WTC11 (cell line): ENCODE results near the gene F11R. TPM values are rescaled to one million over a fixed set of nuclear protein-coding genes. Genes with fewer than 3 reads are reported as not detected.

Source experiments
- ATAC-seq: fragments of 200-7000 bp; cut with Tn5 transposase; 2 replicates; pipeline ENCODE4 v1.10.0; 2021; ENCODE audit warnings: mild to moderate bottlenecking, moderate library complexity
- CTCF ChIA-PET: fragments of 300-600 bp; sonication (Branson Sonifier 250); formaldehyde crosslinking; loops from one replicate; lab custom pipeline; 2021; ENCODE audit warnings: antibody characterized with exemption; lab: Charles Lee
- POLR2A ChIA-PET: fragments of 350-600 bp; sonication (Branson Sonifier 250); formaldehyde crosslinking; loops from one replicate; lab custom pipeline; 2021; ENCODE audit warnings: antibody characterized with exemption; lab: Charles Lee
- DNase-seq: peaks from one replicate; pipeline ENCODE4 v3.0.0; 2021; ENCODE audit warnings: low spot score
- H3K27ac Mint-ChIP-seq: 2 replicates; pipeline ENCODE4 v1.8.0; 2021; ENCODE audit warnings: mixed read lengths
- H3K27me3 Mint-ChIP-seq: 2 replicates; pipeline ENCODE4 v1.8.0; 2021; ENCODE audit warnings: low read depth, mild to moderate bottlenecking, moderate library complexity, mixed read lengths
- H3K36me3 Mint-ChIP-seq: 2 replicates; pipeline ENCODE4 v1.8.0; 2021; ENCODE audit warnings: mixed read lengths
- H3K4me1 Mint-ChIP-seq: 2 replicates; pipeline ENCODE4 v1.8.0; 2022; ENCODE audit warnings: mixed read lengths
- H3K4me3 Mint-ChIP-seq: 2 replicates; pipeline ENCODE4 v1.8.0; 2021; ENCODE audit warnings: mild to moderate bottlenecking, moderate library complexity, mixed read lengths
- H3K9me3 Mint-ChIP-seq: 2 replicates; pipeline ENCODE4 v1.8.0; 2021; ENCODE audit warnings: mixed read lengths
- ATF2 ChIP-seq: sonication (generic); formaldehyde crosslinking; IDR thresholded peaks from 2 replicates; pipeline ENCODE4 v1.8.1; 2022; ENCODE audit warnings: low read depth, missing genetic modification reagents, borderline replicate concordance
- CBFB ChIP-seq: sonication (generic); formaldehyde crosslinking; IDR thresholded peaks from 2 replicates; pipeline ENCODE4 v1.8.1; 2022; ENCODE audit warnings: mild to moderate bottlenecking, low read depth, missing genetic modification reagents
- E2F4 ChIP-seq: sonication (generic); formaldehyde crosslinking; IDR thresholded peaks from 2 replicates; pipeline ENCODE4 v1.8.1; 2022; ENCODE audit warnings: low read depth, mild to moderate bottlenecking, moderate library complexity, missing genetic modification reagents, borderline replicate concordance
- EMX1 ChIP-seq: fragments of 250-450 bp; sonication (Bioruptor Pico); IDR thresholded peaks from 2 replicates; pipeline ENCODE4 v1.8.0; 2021; ENCODE audit warnings: mild to moderate bottlenecking
- ERG ChIP-seq: fragments of 250-450 bp; sonication (Bioruptor Pico); IDR thresholded peaks from 2 replicates; pipeline ENCODE4 v1.8.0; 2021; ENCODE audit warnings: mild to moderate bottlenecking
- FOXJ3 ChIP-seq: sonication (generic); formaldehyde crosslinking; IDR thresholded peaks from 2 replicates; pipeline ENCODE4 v1.9.0; 2021; ENCODE audit warnings: missing genetic modification reagents, mild to moderate bottlenecking, borderline replicate concordance
- GABPB1 ChIP-seq: sonication (generic); formaldehyde crosslinking; IDR thresholded peaks from 2 replicates; pipeline ENCODE4 v1.8.1; 2023; ENCODE audit warnings: mild to moderate bottlenecking, missing genetic modification reagents
- IRF2 ChIP-seq: sonication (generic); formaldehyde crosslinking; IDR thresholded peaks from 2 replicates; pipeline ENCODE4 v1.8.0; 2022; ENCODE audit warnings: low read depth, missing genetic modification reagents, borderline replicate concordance
- MXD4 ChIP-seq: fragments of 250-450 bp; sonication (Bioruptor Pico); IDR thresholded peaks from 2 replicates; pipeline ENCODE4 v1.8.0; 2021; ENCODE audit warnings: mild to moderate bottlenecking, moderate library complexity, borderline replicate concordance
- PRDM15 ChIP-seq: sonication (generic); formaldehyde crosslinking; IDR thresholded peaks from 2 replicates; pipeline ENCODE4 v1.8.0; 2022; ENCODE audit warnings: missing genetic modification reagents
- SMAD3 ChIP-seq: sonication (generic); formaldehyde crosslinking; IDR thresholded peaks from 2 replicates; pipeline ENCODE4 v1.8.0; 2022; ENCODE audit warnings: missing genetic modification reagents, mild to moderate bottlenecking, borderline replicate concordance
- USF1 ChIP-seq: sonication (generic); formaldehyde crosslinking; IDR thresholded peaks from 2 replicates; pipeline ENCODE4 v1.8.0; 2022; ENCODE audit warnings: mild to moderate bottlenecking, missing genetic modification reagents
- ZNF138 ChIP-seq: sonication (generic); formaldehyde crosslinking; conservative IDR thresholded peaks from 2 replicates; pipeline ENCODE4 v1.8.1; 2022; ENCODE audit warnings: mild to moderate bottlenecking, moderate library complexity, missing genetic modification reagents
- ZNF219 ChIP-seq: sonication (generic); formaldehyde crosslinking; IDR thresholded peaks from 2 replicates; pipeline ENCODE4 v1.8.0; 2023; ENCODE audit warnings: missing genetic modification reagents, mild to moderate bottlenecking, borderline replicate concordance
- ZNF232 ChIP-seq: sonication (generic); formaldehyde crosslinking; IDR thresholded peaks from 2 replicates; pipeline ENCODE4 v1.8.0; 2022; ENCODE audit warnings: mild to moderate bottlenecking, missing genetic modification reagents
- ZNF317 ChIP-seq: sonication (generic); formaldehyde crosslinking; IDR thresholded peaks from 2 replicates; pipeline ENCODE4 v1.8.1; 2023; ENCODE audit warnings: low read depth, mild to moderate bottlenecking, moderate library complexity, missing genetic modification reagents, borderline replicate concordance
- total RNA-seq: library from RNA; stranded (reverse); gene quantifications from 3 replicates; pipeline ENCODE4 v1.2.3, GENCODE V29; 2021
- TF ChIP-seq, protein P1 (sequence below): sonication (generic); formaldehyde crosslinking; IDR thresholded peaks from 2 replicates; pipeline ENCODE4 v1.8.1; 2022; ENCODE audit warnings: mild to moderate bottlenecking, moderate library complexity, missing genetic modification reagents

Gene F11R
- total RNA-seq, 1 experiment from 2014 or later: 202 TPM

GRCh38 chr1:161007369-161007768 lies 13.6 kb downstream of the F11R start:
- Mint-ChIP-seq H3K9me3 (no peaks in the 10 kb centered on the region), H3K27ac (0 out of 2 replicates have a peak overlapping the region, but pooled peaks have one; percentile 22), H3K4me3 (no peak overlapping the region), H3K4me1 (peaks cover 33% of the 10 kb centered on the region), H3K36me3 (peaks cover 9% of the 10 kb centered on the region), H3K27me3 (no peaks in the 10 kb centered on the region)
- CTCF ChIA-PET: interaction anchor here (0.9 to 1.7 kb wide), 2 partner anchors 9 to 17 kb away, joined by 3 to 6 read pairs; no protein-coding TSS in a partner anchor
- ATAC-seq (no peak), DNase-seq (no peak)
- POLR2A ChIA-PET: interaction anchor here (0.6 to 1.5 kb wide), 2 partner anchors 10 to 28 kb away, joined by 3 read pairs; no protein-coding TSS in a partner anchor
- TF ChIP-seq FOXJ3 (no peak), E2F4 (CRISPR knock-in tag) (no peak)

DNA sequence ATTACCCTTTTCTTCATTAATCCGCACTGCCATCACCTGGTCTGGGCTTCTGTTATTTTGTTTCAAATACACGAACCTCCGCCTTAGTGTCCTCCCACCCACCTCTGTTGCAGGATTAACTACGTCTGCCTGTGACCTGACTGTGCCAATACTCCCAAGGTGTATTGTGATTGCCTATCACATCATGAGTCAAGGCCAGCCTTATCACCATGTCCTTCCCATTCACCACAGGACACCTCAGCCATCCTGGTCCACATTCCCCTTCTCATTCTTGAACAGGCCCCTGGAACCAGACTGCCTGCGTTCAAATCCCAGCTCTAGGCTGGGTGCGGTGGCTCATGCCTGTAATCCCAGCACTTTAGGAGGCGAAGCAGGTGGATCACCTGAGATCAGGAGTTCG lies 14.4 kb downstream of the F11R start:
- CTCF ChIA-PET: interaction anchor here (1.7 kb wide), 1 partner anchor 9 kb away, joined by 3 read pairs; no protein-coding TSS in a partner anchor
- H3K27me3 Mint-ChIP-seq: no peaks in the 10 kb centered on the region
- no peak overlapping the region for H3K4me3 Mint-ChIP-seq
- ATAC-seq (no peak; the same call in 1 of the 2 replicates), DNase-seq (no peak)
- H3K27ac Mint-ChIP-seq: peak overlapping the region; percentile 31; the same call in 1 of the 2 replicates
- peaks cover 10% of the 10 kb centered on the region for H3K36me3 Mint-ChIP-seq
- TF ChIP-seq CBFB (CRISPR knock-in tag) (no peak), GABPB1 (CRISPR knock-in tag) (no peak), MXD4 (CRISPR knock-in tag) (no peak), ZNF219 (CRISPR knock-in tag) (no peak), ZNF317 (CRISPR knock-in tag) (no peak), EMX1 (no peak), ATF2 (no peak), IRF2 (CRISPR knock-in tag) (no peak), ZNF232 (CRISPR knock-in tag) (no peak), PRDM15 (CRISPR knock-in tag) (no peak), SMAD3 (CRISPR knock-in tag) (no peak), USF1 (CRISPR knock-in tag) (no peak), ZNF138 (CRISPR knock-in tag) (no peak), ERG (CRISPR knock-in tag) (no peak)
- TF ChIP-seq, protein P1, sequence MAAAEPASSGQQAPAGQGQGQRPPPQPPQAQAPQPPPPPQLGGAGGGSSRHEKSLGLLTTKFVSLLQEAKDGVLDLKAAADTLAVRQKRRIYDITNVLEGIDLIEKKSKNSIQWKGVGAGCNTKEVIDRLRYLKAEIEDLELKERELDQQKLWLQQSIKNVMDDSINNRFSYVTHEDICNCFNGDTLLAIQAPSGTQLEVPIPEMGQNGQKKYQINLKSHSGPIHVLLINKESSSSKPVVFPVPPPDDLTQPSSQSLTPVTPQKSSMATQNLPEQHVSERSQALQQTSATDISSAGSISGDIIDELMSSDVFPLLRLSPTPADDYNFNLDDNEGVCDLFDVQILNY (CRISPR knock-in tag): no peak
- TF ChIP-seq, all 79 proteins: peak for 0
- POLR2A ChIA-PET: interaction anchor here (1.5 kb wide), 1 partner anchor 9 kb away, joined by 3 read pairs; no protein-coding TSS in a partner anchor
- Mint-ChIP-seq H3K9me3 (no peaks in the 10 kb centered on the region), H3K4me1 (peaks cover 27% of the 10 kb centered on the region)
